Liver (tissue), 9 donors: ENCODE measurements around the gene HDAC5. TPM values are rescaled to one million over a fixed set of nuclear protein-coding genes. Genes with fewer than 3 reads are reported as not detected.

ENCODE experiments used
- DNase-seq: peaks from one replicate; pipeline ENCODE4 v3.0.0-alpha.2; 2017; ENCODE audit warnings: low spot score
- H3K27ac ChIP-seq, 2 donors: one replicate each; pipeline ENCODE4 v1.7.0; 2013; ENCODE audit warnings: inconsistent platforms in 2 of 2, low read length in 2 of 2, control low read depth in 1 of 2, low read depth in 1 of 2, mild to moderate bottlenecking in 1 of 2
- H3K27me3 ChIP-seq, 4 donors: one replicate each; pipeline versions ENCODE4 v1.6.1 to v1.7.0; 2013; ENCODE audit warnings: low read length in 3 of 4, inconsistent platforms in 1 of 4, mild to moderate bottlenecking in 1 of 4, moderate library complexity in 1 of 4; ENCODE audit not compliant: control insufficient read depth in 4 of 4, insufficient read depth in 4 of 4
- H3K36me3 ChIP-seq, 4 donors: one replicate each; pipeline versions ENCODE4 v1.6.1 to v1.7.0; 2013; ENCODE audit warnings: low read length in 3 of 4, mild to moderate bottlenecking in 3 of 4, low read depth in 1 of 4, moderate library complexity in 1 of 4; ENCODE audit not compliant: control insufficient read depth in 4 of 4, insufficient read depth in 3 of 4
- H3K4me1 ChIP-seq, 4 donors: one replicate each; pipeline versions ENCODE4 v1.6.1 to v1.7.0; 2013; ENCODE audit warnings: low read length in 3 of 4, mild to moderate bottlenecking in 3 of 4, moderate library complexity in 1 of 4; ENCODE audit not compliant: control insufficient read depth in 4 of 4, insufficient read depth in 4 of 4
- H3K4me3 ChIP-seq, 3 donors: one replicate each; pipeline versions ENCODE4 v1.6.1 to v1.7.0; 2013; ENCODE audit warnings: low read length in 3 of 3, control low read depth in 1 of 3, low read depth in 1 of 3, mild to moderate bottlenecking in 1 of 3
- H3K9ac ChIP-seq, 2 donors: one replicate each; pipeline ENCODE4 v1.7.0; 2013; ENCODE audit warnings: low read length in 2 of 2, mild to moderate bottlenecking in 2 of 2, moderate library complexity in 2 of 2, control low read depth in 1 of 2, low read depth in 1 of 2
- H3K9me3 ChIP-seq, 4 donors: one replicate each; pipeline versions ENCODE4 v1.6.1 to v1.7.0; 2013; ENCODE audit warnings: low read length in 3 of 4; ENCODE audit not compliant: control insufficient read depth in 4 of 4
- EGR1 ChIP-seq, 2 donors: IDR thresholded peaks; 2 replicates each; pipeline ENCODE4 v1.6.1; 2016 to 2018; ENCODE audit warnings: antibody characterized with exemption in 2 of 2, low read depth in 2 of 2
- FOXA1 ChIP-seq: IDR thresholded peaks from 2 replicates; pipeline ENCODE4 v1.6.1; 2016; ENCODE audit warnings: antibody characterized with exemption
- FOXA2 ChIP-seq: IDR thresholded peaks from 2 replicates; pipeline ENCODE4 v1.6.1; 2016; ENCODE audit warnings: antibody characterized with exemption
- GABPA ChIP-seq, 2 donors: IDR thresholded peaks in 1 of 2; conservative IDR thresholded peaks in 1 of 2; 2 replicates each; pipeline ENCODE4 v1.6.1; 2016; ENCODE audit warnings: antibody characterized with exemption in 2 of 2, mild to moderate bottlenecking in 1 of 2, moderate library complexity in 1 of 2
- HNF4A ChIP-seq, 2 donors: conservative IDR thresholded peaks; 2 replicates each; pipeline ENCODE4 v1.6.1; 2016; ENCODE audit warnings: antibody characterized with exemption in 2 of 2, mild to moderate bottlenecking in 2 of 2
- HNF4G ChIP-seq: IDR thresholded peaks from 2 replicates; pipeline ENCODE4 v1.6.1; 2016; ENCODE audit warnings: antibody characterized with exemption
- NR2F2 ChIP-seq: IDR thresholded peaks from 2 replicates; pipeline ENCODE4 v1.6.1; 2016; ENCODE audit warnings: antibody characterized with exemption
- RAD21 ChIP-seq, 2 donors: IDR thresholded peaks; 2 replicates each; pipeline ENCODE4 v1.6.1; 2016; ENCODE audit warnings: antibody characterized with exemption in 2 of 2, mild to moderate bottlenecking in 2 of 2
- RXRA ChIP-seq, 2 donors: IDR thresholded peaks; 2 replicates each; pipeline ENCODE4 v1.6.1; 2017 to 2018; ENCODE audit warnings: antibody characterized with exemption in 2 of 2, mild to moderate bottlenecking in 1 of 2
- SP1 ChIP-seq: IDR thresholded peaks from 2 replicates; pipeline ENCODE4 v1.6.1; 2018; ENCODE audit warnings: antibody characterized with exemption, mild to moderate bottlenecking
- TAF1 ChIP-seq: conservative IDR thresholded peaks from 2 replicates; pipeline ENCODE4 v1.6.1; 2016; ENCODE audit warnings: antibody characterized with exemption, mild to moderate bottlenecking
- YY1 ChIP-seq: IDR thresholded peaks from 2 replicates; pipeline ENCODE4 v1.6.1; 2016; ENCODE audit warnings: antibody characterized with exemption, mild to moderate bottlenecking
- WGBS: extraction: QIAGEN DNeasy Blood & Tissue Kit; methylation state at CpG from one replicate; pipeline ENCODE4 v1.1.7; 2013; 5-methylcytosine and 5-hydroxymethylcytosine counted together
- polyA plus RNA-seq, 2 donors: library from polyadenylated mRNA; stranded (reverse) in 1 of 2; unstranded in 1 of 2; fragments of 200-250 nt in 1 of 2; fragments of >200 nt in 1 of 2; fragmentation: Nextera tagmentation in 1 of 2; extraction: Ambion mirVana in 1 of 2; gene quantifications; one replicate each; pipeline versions ENCODE4 v1.2.1 to v1.2.3, GENCODE V29; 2013 to 2015
- total RNA-seq, 2 donors: library from RNA; depleted of rRNA; stranded (reverse); fragments of >200 nt; gene quantifications; one replicate each; pipeline ENCODE4 v1.2.3, GENCODE V29; 2014
- TF ChIP-seq, protein P1 (sequence below): IDR thresholded peaks from 2 replicates; pipeline ENCODE4 v1.6.1; 2016; ENCODE audit warnings: antibody characterized with exemption
- TF ChIP-seq, protein P2 (sequence below): IDR thresholded peaks from 2 replicates; pipeline ENCODE4 v1.6.1; 2016; ENCODE audit warnings: antibody characterized with exemption, mild to moderate bottlenecking
- TF ChIP-seq, protein P3 (sequence below): fragments of 150-350 bp; IDR thresholded peaks from 2 replicates; pipeline ENCODE4 v1.5.1; 2017; ENCODE audit warnings: improper control_type of control experiment, low read depth, low read length; ENCODE audit not compliant: missing input control
- TF ChIP-seq, protein P4 (sequence below): IDR thresholded peaks from 2 replicates; pipeline ENCODE4 v1.6.1; 2016; ENCODE audit warnings: antibody characterized with exemption
- TF ChIP-seq, protein P5 (sequence below): IDR thresholded peaks from 2 replicates; pipeline ENCODE4 v1.6.1; 2016; ENCODE audit warnings: antibody characterized with exemption
- donor health status: healthy.
- donor health status: healthy.
- donor health status: healthy.
- donor health status: healthy.
- donor health status: healthy.

HDAC5 gene
- total and polyA plus RNA-seq, 4 donors: 5.8 to 20.3 (median 14.4) TPM

DNA sequence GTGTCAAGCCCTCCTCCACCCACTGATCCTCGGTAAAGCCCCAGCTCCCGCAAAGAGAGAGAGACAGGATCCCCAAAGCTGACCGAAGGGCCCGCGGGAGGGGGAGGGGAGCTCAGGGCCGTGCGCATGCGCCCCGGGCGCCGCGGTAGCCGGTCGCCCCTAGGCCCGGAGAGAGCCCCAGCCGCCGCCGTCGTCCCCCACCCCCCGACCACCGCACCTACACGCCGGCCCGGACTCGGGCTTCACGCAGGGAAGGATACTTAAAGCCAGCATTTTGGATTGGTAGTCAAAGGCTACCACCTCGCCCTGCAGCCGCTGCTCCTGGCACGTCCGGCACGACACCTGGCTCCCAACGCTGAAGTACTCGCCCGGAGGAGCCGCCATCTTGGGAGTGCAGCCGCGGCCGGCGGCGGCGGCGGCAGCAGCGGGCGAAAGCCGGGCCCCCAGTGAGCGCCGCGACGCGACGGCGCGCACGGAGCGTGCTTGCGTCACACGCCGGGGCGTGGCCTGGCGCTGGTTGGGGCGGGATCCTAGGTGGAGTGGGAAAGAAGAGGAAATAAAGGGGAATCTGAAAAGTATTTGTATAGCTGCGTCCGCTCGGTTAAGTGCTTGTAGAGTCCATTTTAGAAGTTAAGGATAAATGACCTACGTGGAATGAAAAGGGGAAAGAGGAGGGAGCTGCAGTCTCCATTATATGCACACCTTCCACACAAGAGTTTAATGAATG is 57.1 kb downstream of the HDAC5 start, which contains the start of gene LSM12:
LSM12 (minus strand) TSS at position 468 of the 727 bp plus-strand sequence; CDS start at position 384, 84 bp downstream.
- peak; percentile 93 for DNase-seq
- no peaks in the 10 kb centered on the region for H3K9me3 ChIP-seq
- H3K27me3 ChIP-seq: no peaks in the 10 kb centered on the region
- TF ChIP-seq, protein P1, sequence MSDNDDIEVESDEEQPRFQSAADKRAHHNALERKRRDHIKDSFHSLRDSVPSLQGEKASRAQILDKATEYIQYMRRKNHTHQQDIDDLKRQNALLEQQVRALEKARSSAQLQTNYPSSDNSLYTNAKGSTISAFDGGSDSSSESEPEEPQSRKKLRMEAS: no peak
- peak; percentile 31 for TF ChIP-seq TAF1
- TF ChIP-seq NR2F2: peak; percentile 4
- TF ChIP-seq, protein P2, sequence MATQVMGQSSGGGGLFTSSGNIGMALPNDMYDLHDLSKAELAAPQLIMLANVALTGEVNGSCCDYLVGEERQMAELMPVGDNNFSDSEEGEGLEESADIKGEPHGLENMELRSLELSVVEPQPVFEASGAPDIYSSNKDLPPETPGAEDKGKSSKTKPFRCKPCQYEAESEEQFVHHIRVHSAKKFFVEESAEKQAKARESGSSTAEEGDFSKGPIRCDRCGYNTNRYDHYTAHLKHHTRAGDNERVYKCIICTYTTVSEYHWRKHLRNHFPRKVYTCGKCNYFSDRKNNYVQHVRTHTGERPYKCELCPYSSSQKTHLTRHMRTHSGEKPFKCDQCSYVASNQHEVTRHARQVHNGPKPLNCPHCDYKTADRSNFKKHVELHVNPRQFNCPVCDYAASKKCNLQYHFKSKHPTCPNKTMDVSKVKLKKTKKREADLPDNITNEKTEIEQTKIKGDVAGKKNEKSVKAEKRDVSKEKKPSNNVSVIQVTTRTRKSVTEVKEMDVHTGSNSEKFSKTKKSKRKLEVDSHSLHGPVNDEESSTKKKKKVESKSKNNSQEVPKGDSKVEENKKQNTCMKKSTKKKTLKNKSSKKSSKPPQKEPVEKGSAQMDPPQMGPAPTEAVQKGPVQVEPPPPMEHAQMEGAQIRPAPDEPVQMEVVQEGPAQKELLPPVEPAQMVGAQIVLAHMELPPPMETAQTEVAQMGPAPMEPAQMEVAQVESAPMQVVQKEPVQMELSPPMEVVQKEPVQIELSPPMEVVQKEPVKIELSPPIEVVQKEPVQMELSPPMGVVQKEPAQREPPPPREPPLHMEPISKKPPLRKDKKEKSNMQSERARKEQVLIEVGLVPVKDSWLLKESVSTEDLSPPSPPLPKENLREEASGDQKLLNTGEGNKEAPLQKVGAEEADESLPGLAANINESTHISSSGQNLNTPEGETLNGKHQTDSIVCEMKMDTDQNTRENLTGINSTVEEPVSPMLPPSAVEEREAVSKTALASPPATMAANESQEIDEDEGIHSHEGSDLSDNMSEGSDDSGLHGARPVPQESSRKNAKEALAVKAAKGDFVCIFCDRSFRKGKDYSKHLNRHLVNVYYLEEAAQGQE: no peak
- TF ChIP-seq YY1: peak; percentile 82
- no peak for TF ChIP-seq GABPA (IDR thresholded peaks at IDR 0.05 in 1 of 2, conservative IDR thresholded peaks at IDR 0.05 in 1 of 2)
- no peak for TF ChIP-seq RAD21 (IDR thresholded peaks at IDR 0.05)
- peak within 1 kb of the TSS; percentile 59 to 85 (median 79) for H3K4me3 ChIP-seq
- peaks cover 0 to 31% (median 22%) of the 10 kb centered on the region in 4 donors for H3K4me1 ChIP-seq
- H3K27ac ChIP-seq: peak within 1 kb of the TSS; percentile 89 to 90
- under 1% methylated on average over 65 of the region's 65 CpGs for WGBS
- H3K9ac ChIP-seq: peak within 1 kb of the TSS; percentile 3 to 73
- peaks cover 4 to 11% (median 6%) of the 10 kb centered on the region in 4 donors for H3K36me3 ChIP-seq

DNA sequence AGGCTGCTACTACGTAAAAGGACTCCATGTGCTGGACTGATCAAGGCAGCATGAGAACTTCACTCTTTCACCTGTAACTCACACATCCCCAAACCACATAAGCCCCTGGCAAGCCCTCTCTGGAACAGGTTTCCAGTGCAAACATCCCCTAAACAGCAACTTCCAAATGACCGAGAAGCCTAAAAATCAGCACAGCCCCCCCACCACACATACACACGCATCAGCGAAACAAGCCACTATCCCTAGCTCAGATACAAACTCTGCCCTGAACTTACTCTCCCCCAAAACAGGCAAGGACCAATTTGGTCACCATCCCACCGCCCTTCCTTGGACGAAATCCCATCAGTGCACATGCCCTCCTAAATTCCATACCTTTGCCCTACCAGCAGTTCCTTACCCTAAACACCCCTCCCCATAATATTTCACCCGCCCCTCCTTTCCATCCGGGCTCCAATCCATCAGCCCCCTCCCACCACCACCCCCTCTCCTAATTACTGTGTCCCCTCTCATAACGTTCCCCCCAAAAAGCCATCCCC is 57.7 kb downstream of the HDAC5 start:
- no peak for TF ChIP-seq EGR1 (IDR thresholded peaks at IDR 0.05; ENCODE audit: low read depth in 2 of 2)
- no peak for TF ChIP-seq HNF4A (conservative IDR thresholded peaks at IDR 0.05)
- TF ChIP-seq FOXA2: no peak
- TF ChIP-seq HNF4G: no peak
- TF ChIP-seq TAF1: no peak
- TF ChIP-seq, protein P3, sequence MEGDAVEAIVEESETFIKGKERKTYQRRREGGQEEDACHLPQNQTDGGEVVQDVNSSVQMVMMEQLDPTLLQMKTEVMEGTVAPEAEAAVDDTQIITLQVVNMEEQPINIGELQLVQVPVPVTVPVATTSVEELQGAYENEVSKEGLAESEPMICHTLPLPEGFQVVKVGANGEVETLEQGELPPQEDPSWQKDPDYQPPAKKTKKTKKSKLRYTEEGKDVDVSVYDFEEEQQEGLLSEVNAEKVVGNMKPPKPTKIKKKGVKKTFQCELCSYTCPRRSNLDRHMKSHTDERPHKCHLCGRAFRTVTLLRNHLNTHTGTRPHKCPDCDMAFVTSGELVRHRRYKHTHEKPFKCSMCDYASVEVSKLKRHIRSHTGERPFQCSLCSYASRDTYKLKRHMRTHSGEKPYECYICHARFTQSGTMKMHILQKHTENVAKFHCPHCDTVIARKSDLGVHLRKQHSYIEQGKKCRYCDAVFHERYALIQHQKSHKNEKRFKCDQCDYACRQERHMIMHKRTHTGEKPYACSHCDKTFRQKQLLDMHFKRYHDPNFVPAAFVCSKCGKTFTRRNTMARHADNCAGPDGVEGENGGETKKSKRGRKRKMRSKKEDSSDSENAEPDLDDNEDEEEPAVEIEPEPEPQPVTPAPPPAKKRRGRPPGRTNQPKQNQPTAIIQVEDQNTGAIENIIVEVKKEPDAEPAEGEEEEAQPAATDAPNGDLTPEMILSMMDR: no peak
- no peak for TF ChIP-seq NR2F2
- TF ChIP-seq SP1: no peak
- TF ChIP-seq, protein P4, sequence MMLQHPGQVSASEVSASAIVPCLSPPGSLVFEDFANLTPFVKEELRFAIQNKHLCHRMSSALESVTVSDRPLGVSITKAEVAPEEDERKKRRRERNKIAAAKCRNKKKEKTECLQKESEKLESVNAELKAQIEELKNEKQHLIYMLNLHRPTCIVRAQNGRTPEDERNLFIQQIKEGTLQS: no peak
- TF ChIP-seq, protein P2: no peak
- no peak for TF ChIP-seq RAD21 (IDR thresholded peaks at IDR 0.05)
- no peak for TF ChIP-seq RXRA (IDR thresholded peaks at IDR 0.05)
- TF ChIP-seq, protein P1: no peak
- TF ChIP-seq FOXA1: no peak
- TF ChIP-seq GABPA (IDR thresholded peaks at IDR 0.05 in 1 of 2, conservative IDR thresholded peaks at IDR 0.05 in 1 of 2): no peak
- no peak for TF ChIP-seq YY1
- TF ChIP-seq, protein P5, sequence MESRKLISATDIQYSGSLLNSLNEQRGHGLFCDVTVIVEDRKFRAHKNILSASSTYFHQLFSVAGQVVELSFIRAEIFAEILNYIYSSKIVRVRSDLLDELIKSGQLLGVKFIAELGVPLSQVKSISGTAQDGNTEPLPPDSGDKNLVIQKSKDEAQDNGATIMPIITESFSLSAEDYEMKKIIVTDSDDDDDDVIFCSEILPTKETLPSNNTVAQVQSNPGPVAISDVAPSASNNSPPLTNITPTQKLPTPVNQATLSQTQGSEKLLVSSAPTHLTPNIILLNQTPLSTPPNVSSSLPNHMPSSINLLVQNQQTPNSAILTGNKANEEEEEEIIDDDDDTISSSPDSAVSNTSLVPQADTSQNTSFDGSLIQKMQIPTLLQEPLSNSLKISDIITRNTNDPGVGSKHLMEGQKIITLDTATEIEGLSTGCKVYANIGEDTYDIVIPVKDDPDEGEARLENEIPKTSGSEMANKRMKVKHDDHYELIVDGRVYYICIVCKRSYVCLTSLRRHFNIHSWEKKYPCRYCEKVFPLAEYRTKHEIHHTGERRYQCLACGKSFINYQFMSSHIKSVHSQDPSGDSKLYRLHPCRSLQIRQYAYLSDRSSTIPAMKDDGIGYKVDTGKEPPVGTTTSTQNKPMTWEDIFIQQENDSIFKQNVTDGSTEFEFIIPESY: no peak
- Histone ChIP-seq H3K36me3 (peaks cover 5 to 11% (median 6%) of the 10 kb centered on the region in 4 donors), H3K9me3 (no peaks in the 10 kb centered on the region), H3K4me3 (peak overlapping the region; percentile 59 to 85 (median 79)), H3K27me3 (no peaks in the 10 kb centered on the region), H3K27ac (peak overlapping the region; percentile 89 to 90), H3K4me1 (peaks cover 0 to 25% (median 18%) of the 10 kb centered on the region in 4 donors), H3K9ac (peak overlapping the region; percentile 3 to 73)
- DNase-seq: no peak
- 3% methylated on average over 9 of the region's 9 CpGs for WGBS
